ENCODE measurements around the gene DLX2.

The DLX2 gene

GRCh38 chr2:172106108-172106961 is 3.6 kb upstream of the DLX2 start:
- DNase-seq: no peak

GRCh38 chr2:172105471-172106107 is 2.9 kb upstream of the DLX2 start:
- DNase-seq: no peak

GRCh38 chr2:172103471-172104272 is 972 bp upstream of the DLX2 start:
- peak; percentile 38 for DNase-seq

- no peak for DNase-seq
These were observed 794 bp downstream of the DLX2 start for GRCh38 chr2:172101821-172102390.

- DNase-seq: no peak
These were observed 1.5 kb downstream of the DLX2 start for GRCh38 chr2:172100935-172101820.

- DNase-seq: no peak
These were observed 2.4 kb downstream of the DLX2 start for GRCh38 chr2:172100080-172100934.

GRCh38 chr2:172099472-172100079 is 3.1 kb downstream of the DLX2 start:
- no peak for DNase-seq

GRCh38 chr2:172098650-172099471 is 3.8 kb downstream of the DLX2 start:
- no peak for DNase-seq

GRCh38 chr2:172098287-172098649 is 4.4 kb downstream of the DLX2 start:
- DNase-seq: no peak

GRCh38 chr2:172097557-172098131 is 5.1 kb downstream of the DLX2 start:
- peak; percentile 29 for DNase-seq

- peak; percentile 39 for DNase-seq
These were observed 5.8 kb downstream of the DLX2 start for GRCh38 chr2:172096626-172097547.

GRCh38 chr2:172095905-172096625 is 6.6 kb downstream of the DLX2 start:
- DNase-seq: no peak

- peak; percentile 53 for DNase-seq
These were observed 7.4 kb downstream of the DLX2 start for GRCh38 chr2:172095146-172095904.

GRCh38 chr2:172094294-172095145 is 8.2 kb downstream of the DLX2 start:
- no peak for DNase-seq

GRCh38 chr2:172093416-172094293 is 9.0 kb downstream of the DLX2 start:
- no peak for DNase-seq
